T-cell (primary cell): Measurements from ENCODE around the gene HEY2. TPM values are rescaled to one million over a fixed set of nuclear protein-coding genes. Genes with fewer than 3 reads are reported as not detected.

Source experiments
- ATAC-seq, 4 experiments: fragments of 200-7000 bp in 3 of 4; fragments of 150-1000 bp in 1 of 4; cut with Tn5 transposase; replicated peaks in 1 of 4; 1 replicate in 3 of 4; 2 replicates in 1 of 4; pipeline ENCODE4 v1.10.0; 2021; ENCODE audit warnings: moderate library complexity in 3 of 4, mild to moderate bottlenecking in 2 of 4, moderate number of reproducible peaks in 1 of 4
- CTCF ChIA-PET, 2 donors: fragments of 300-600 bp; sonication (Branson Sonifier 250); formaldehyde crosslinking; loops; one replicate each; lab custom pipeline; 2022; ENCODE audit warnings: antibody characterized with exemption in 2 of 2; lab: Charles Lee
- POLR2A ChIA-PET, 2 donors: fragments of 300-600 bp; sonication (Branson Sonifier 250); formaldehyde crosslinking; loops; one replicate each; lab custom pipeline; 2022; ENCODE audit warnings: antibody characterized with exemption in 2 of 2; lab: Charles Lee
- DNase-seq, 35 experiments: peaks; one replicate each; pipeline versions ENCODE4 v3.0.0 to v3.0.0-alpha.2; 2013 to 2023
- H3K27ac ChIP-seq: one replicate; pipeline ENCODE4 v1.5.1; 2013; ENCODE audit warnings: low read length
- H3K27me3 ChIP-seq, 2 experiments: replicated peaks in 1 of 2; 1 replicate in 1 of 2; 2 replicates in 1 of 2; pipeline versions ENCODE4 v1.6.1 to v1.7.0; 2013; ENCODE audit warnings: low read length in 1 of 2, mixed read lengths in 1 of 2; ENCODE audit not compliant: control insufficient read depth in 2 of 2, insufficient read depth in 2 of 2; ENCODE audit errors: extremely low read depth in 1 of 2
- H3K36me3 ChIP-seq, 2 donors: 1 replicate in 1 of 2; 2 replicates in 1 of 2; pipeline versions ENCODE4 v1.6.1 to v1.7.0; 2013; ENCODE audit warnings: low read length in 1 of 2; ENCODE audit not compliant: control insufficient read depth in 2 of 2, insufficient read depth in 1 of 2; ENCODE audit errors: extremely low read depth in 1 of 2
- H3K4me1 ChIP-seq, 2 experiments: 1 replicate in 1 of 2; 2 replicates in 1 of 2; pipeline versions ENCODE4 v1.6.1 to v1.7.0; 2013; ENCODE audit warnings: low read length in 2 of 2, mixed read lengths in 1 of 2; ENCODE audit not compliant: insufficient read depth in 2 of 2, control insufficient read depth in 1 of 2; ENCODE audit errors: extremely low read depth in 1 of 2
- H3K4me3 ChIP-seq, 2 donors: 1 replicate in 1 of 2; 2 replicates in 1 of 2; pipeline versions ENCODE4 v1.5.1 to v1.7.0; 2013; ENCODE audit warnings: mild to moderate bottlenecking in 2 of 2, low read length in 1 of 2, moderate library complexity in 1 of 2; ENCODE audit not compliant: control insufficient read depth in 1 of 2; ENCODE audit errors: extremely low read depth in 1 of 2
- H3K9me3 ChIP-seq: 2 replicates; pipeline ENCODE4 v1.7.0; 2013
- H3K27ac Mint-ChIP-seq, 2 donors: one replicate each; pipeline ENCODE4 v1.8.0; 2020 to 2021; ENCODE audit warnings: mild to moderate bottlenecking in 2 of 2, mixed read lengths in 2 of 2
- H3K27me3 Mint-ChIP-seq, 2 donors: one replicate each; pipeline ENCODE4 v1.8.0; 2021 to 2022; ENCODE audit warnings: mixed read lengths in 2 of 2
- H3K36me3 Mint-ChIP-seq: one replicate; pipeline ENCODE4 v1.8.0; 2021; ENCODE audit warnings: mixed read lengths
- H3K4me1 Mint-ChIP-seq, 3 donors: one replicate each; pipeline ENCODE4 v1.8.0; 2020 to 2022; ENCODE audit warnings: mixed read lengths in 3 of 3, mild to moderate bottlenecking in 1 of 3
- H3K4me3 Mint-ChIP-seq, 3 donors: one replicate each; pipeline ENCODE4 v1.8.0; 2020 to 2022; ENCODE audit warnings: mild to moderate bottlenecking in 3 of 3, mixed read lengths in 3 of 3, moderate library complexity in 3 of 3
- H3K9me3 Mint-ChIP-seq, 3 donors: one replicate each; pipeline ENCODE4 v1.8.0; 2020 to 2022; ENCODE audit warnings: mixed read lengths in 3 of 3
- WGBS: methylation state at CpG from one replicate; pipeline ENCODE4 v1.1.5; 2013; ENCODE audit warnings: missing lambda C conversion rate; ENCODE audit not compliant: insufficient coverage; 5-methylcytosine and 5-hydroxymethylcytosine counted together
- total RNA-seq, 35 experiments: library from RNA in 6 of 35; stranded (reverse) in 6 of 35; fragments of 120-200 nt in 1 of 35; gene quantifications; one replicate each; pipeline versions ENCODE4 v1.2.1 to v1.2.4 and lab custom pipeline; 2013 to 2026

HEY2 gene
- total RNA-seq, 5 donors from 2014 or later (not counting 1 experiment from before 2014, with no cell fraction given) = 0.16 to 0.32 (median 0.24) TPM; not detected in 1

GRCh38 chr6:125750692-125751333 lies 1.4 kb downstream of the HEY2 start:
- Mint-ChIP-seq H3K27ac (peak overlapping the region; percentile 44 to 50), H3K4me3 (peak overlapping the region; percentile 85 to 92 (median 89)), H3K9me3 (no peaks in the 10 kb centered on the region), H3K36me3 (no peaks in the 10 kb centered on the region), H3K27me3 (peaks cover 35 to 61% of the 10 kb centered on the region in 2 donors), H3K4me1 (peaks cover 35 to 47% (median 37%) of the 10 kb centered on the region in 3 donors)
- WGBS = 6% methylated on average over 3 of the region's 4 CpGs
- Histone ChIP-seq H3K36me3 (no peaks in the 10 kb centered on the region), H3K9me3 (no peaks in the 10 kb centered on the region), H3K4me3 (no peak overlapping the region), H3K4me1 (peaks cover 12 to 34% of the 10 kb centered on the region in 2 experiments), H3K27me3 (peaks cover 6 to 31% of the 10 kb centered on the region in 2 experiments), H3K27ac (no peak overlapping the region)
- DNase-seq (no peak), ATAC-seq (no peak)
- ChIA-PET CTCF (interaction anchor here (1.3 to 5.0 kb wide), 6 partner anchors 40 to 440 kb away, joined by 3 to 81 read pairs (median 5); partner anchors contain the start of gene NCOA7 (in 1 of the 2)), POLR2A (interaction anchor here in 1 of 2 donors (0.6 to 0.9 kb wide), 3 partner anchors 41 to 1512 kb away, joined by 3 to 10 read pairs (median 4); no protein-coding TSS in a partner anchor)

DNA sequence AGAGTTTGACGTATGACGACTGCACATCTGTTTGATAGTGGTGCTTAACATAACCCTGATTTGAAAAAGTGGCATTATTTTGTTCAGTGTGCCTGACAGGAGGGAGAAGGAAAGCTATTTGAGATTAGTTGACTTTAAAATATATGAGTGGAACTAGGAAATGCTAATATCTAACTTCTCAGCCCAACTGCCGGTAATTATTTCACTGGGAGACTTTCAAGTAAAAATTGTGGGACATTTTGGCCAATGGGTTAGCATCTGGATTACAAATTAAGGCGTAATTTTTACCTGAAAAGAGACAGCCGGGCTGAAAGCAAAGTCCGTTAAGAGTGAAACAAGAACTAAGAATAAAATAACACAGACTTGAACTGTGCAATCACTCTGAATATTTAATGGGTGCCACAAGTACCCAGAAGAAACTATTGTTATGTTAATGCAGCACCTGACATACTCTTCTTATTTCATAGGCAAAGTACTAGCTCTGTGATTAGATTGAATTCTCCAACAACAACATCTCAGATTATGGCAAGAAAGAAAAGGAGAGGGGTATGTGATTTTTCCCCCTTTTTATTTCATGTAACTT lies 2.0 kb downstream of the HEY2 start:
- no peaks in the 10 kb centered on the region for H3K36me3 ChIP-seq
- Mint-ChIP-seq H3K27ac (peak overlapping the region in 1 of 2 donors; percentile 7), H3K4me3 (no peak overlapping the region), H3K36me3 (no peaks in the 10 kb centered on the region), H3K27me3 (peaks cover 29 to 55% of the 10 kb centered on the region in 2 donors), H3K4me1 (peaks cover 30 to 43% (median 31%) of the 10 kb centered on the region in 3 donors), H3K9me3 (no peaks in the 10 kb centered on the region)
- no peak overlapping the region for H3K4me3 ChIP-seq
- peaks cover 6 to 31% of the 10 kb centered on the region in 2 experiments for H3K27me3 ChIP-seq
- 44% methylated on average over 2 of the region's 6 CpGs for WGBS
- DNase-seq (no peak), ATAC-seq (no peak)
- no peaks in the 10 kb centered on the region for H3K9me3 ChIP-seq
- no peak overlapping the region for H3K27ac ChIP-seq
- ChIA-PET POLR2A (interaction anchor here (0.6 to 0.9 kb wide), 4 partner anchors 38 to 1512 kb away, joined by 4 to 12 read pairs (median 8); no protein-coding TSS in a partner anchor), CTCF (interaction anchor here (0.6 to 5.0 kb wide), 12 partner anchors 26 to 447 kb away, joined by 3 to 81 read pairs (median 4); partner anchors contain the start of gene NCOA7 (in 1 of the 2))
- peaks cover 12 to 32% of the 10 kb centered on the region in 2 experiments for H3K4me1 ChIP-seq

DNA sequence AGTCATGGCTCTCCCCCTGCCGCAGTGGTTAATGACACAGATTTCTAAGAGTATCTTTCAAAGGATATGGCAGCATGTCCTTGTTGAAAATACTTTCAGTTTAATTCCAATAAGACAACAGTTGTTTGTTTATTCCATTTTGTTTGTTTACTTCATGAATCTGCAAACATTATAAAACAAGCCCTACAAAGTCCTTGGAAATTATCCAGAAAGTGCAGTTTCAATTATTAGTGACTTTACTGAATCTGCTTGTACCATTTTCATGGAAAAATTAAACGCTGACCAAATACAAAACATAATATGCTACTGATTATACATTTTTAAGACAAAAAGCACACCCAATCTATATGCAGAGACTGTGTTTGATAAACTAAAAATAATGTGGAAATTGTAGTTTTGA lies 3.3 kb downstream of the HEY2 start:
- no peak for ATAC-seq
- DNase-seq = no peak
- Histone ChIP-seq H3K27me3 (peaks cover 6 to 21% of the 10 kb centered on the region in 2 experiments), H3K4me3 (no peak overlapping the region), H3K4me1 (peaks cover 9 to 22% of the 10 kb centered on the region in 2 experiments), H3K9me3 (no peaks in the 10 kb centered on the region), H3K36me3 (no peaks in the 10 kb centered on the region), H3K27ac (no peak overlapping the region)
- no peaks in the 10 kb centered on the region for H3K36me3 Mint-ChIP-seq
- H3K27me3 Mint-ChIP-seq = peaks cover 23 to 46% of the 10 kb centered on the region in 2 donors
- no peak overlapping the region for H3K4me3 Mint-ChIP-seq
- CTCF ChIA-PET = interaction anchor here (0.6 to 5.0 kb wide), 22 partner anchors 8 to 560 kb away, joined by 3 to 81 read pairs (median 5); partner anchors contain the start of gene HDDC2 (in 1 of the 2)
- H3K9me3 Mint-ChIP-seq = no peaks in the 10 kb centered on the region
- peaks cover 21 to 32% (median 23%) of the 10 kb centered on the region in 3 donors for H3K4me1 Mint-ChIP-seq
- no peak overlapping the region for H3K27ac Mint-ChIP-seq
- POLR2A ChIA-PET = interaction anchor here in 1 of 2 donors (0.6 to 0.7 kb wide), 2 partner anchors 203 to 247 kb away, joined by 5 to 7 read pairs; no protein-coding TSS in a partner anchor
- no CpG with 5 or more reads among the region's 2 CpGs for WGBS

DNA sequence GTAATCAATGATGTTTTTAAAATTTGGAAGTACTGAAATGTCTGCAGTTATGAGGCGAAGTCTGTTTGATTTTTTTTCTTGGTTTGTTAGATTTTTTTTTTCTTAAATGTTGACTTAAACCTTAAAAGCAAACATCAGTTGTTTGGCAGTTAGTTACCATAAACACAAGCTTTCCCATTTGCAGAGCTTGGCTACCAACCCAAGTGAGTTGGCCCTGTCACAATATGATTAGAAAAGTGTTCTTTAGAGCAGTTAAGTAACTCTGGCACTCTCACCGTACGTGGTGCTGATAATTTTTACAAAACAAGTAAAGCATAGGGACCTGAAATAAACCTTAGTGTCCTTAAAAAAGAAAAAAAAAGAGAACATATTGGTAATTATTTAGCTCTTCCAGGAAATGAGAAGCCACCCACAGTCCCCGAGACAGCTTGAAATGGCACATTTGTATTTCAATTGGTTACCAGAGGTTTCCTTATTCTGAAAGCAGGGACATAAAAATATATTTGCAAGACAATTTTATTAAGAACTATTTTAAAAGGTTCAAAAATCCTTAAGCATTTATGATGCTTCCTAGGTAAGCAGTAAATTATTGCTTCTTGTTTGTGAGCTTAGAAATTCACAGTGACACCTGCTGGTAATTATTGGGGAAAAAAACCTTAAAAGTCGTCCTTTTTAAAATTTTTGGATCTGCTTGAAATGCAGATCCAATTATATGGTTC lies 3.9 kb downstream of the HEY2 start:
- no peak overlapping the region for H3K4me3 ChIP-seq
- H3K9me3 ChIP-seq = no peaks in the 10 kb centered on the region
- no peaks in the 10 kb centered on the region for H3K36me3 Mint-ChIP-seq
- no CpG with 5 or more reads among the region's 5 CpGs for WGBS
- no peak overlapping the region for H3K4me3 Mint-ChIP-seq
- ATAC-seq (no peak), DNase-seq (peak in 1 of 35 experiments; percentile 62)
- H3K36me3 ChIP-seq = no peaks in the 10 kb centered on the region
- H3K9me3 Mint-ChIP-seq = no peaks in the 10 kb centered on the region
- H3K27me3 ChIP-seq = peaks cover 6 to 15% of the 10 kb centered on the region in 2 experiments
- no peak overlapping the region for H3K27ac ChIP-seq
- peaks cover 5 to 16% of the 10 kb centered on the region in 2 experiments for H3K4me1 ChIP-seq
- ChIA-PET CTCF (interaction anchor here (0.6 to 5.0 kb wide), 28 partner anchors 8 to 561 kb away, joined by 3 to 81 read pairs (median 4); partner anchors contain the start of genes HDDC2 (in 1 of the 2), NCOA7 (in 1 of the 2) and TRMT11 (in 1 of the 2)), POLR2A (interaction anchor here (0.6 to 0.7 kb wide), 6 partner anchors 11 to 1763 kb away, joined by 3 to 6 read pairs (median 3); no protein-coding TSS in a partner anchor)
- H3K27me3 Mint-ChIP-seq = peaks cover 23 to 42% of the 10 kb centered on the region in 2 donors
- no peak overlapping the region for H3K27ac Mint-ChIP-seq
- H3K4me1 Mint-ChIP-seq = peaks cover 19 to 27% (median 20%) of the 10 kb centered on the region in 3 donors

- peaks cover 15 to 22% (median 15%) of the 10 kb centered on the region in 3 donors for H3K4me1 Mint-ChIP-seq
- H3K4me3 Mint-ChIP-seq = no peak overlapping the region
- no peak overlapping the region for H3K27ac Mint-ChIP-seq
- Histone ChIP-seq H3K36me3 (no peaks in the 10 kb centered on the region), H3K4me1 (peaks cover 5 to 11% of the 10 kb centered on the region in 2 experiments), H3K9me3 (no peaks in the 10 kb centered on the region), H3K4me3 (no peak overlapping the region), H3K27ac (no peak overlapping the region), H3K27me3 (peaks cover 6 to 10% of the 10 kb centered on the region in 2 experiments)
- no peaks in the 10 kb centered on the region for H3K36me3 Mint-ChIP-seq
- no peaks in the 10 kb centered on the region for H3K9me3 Mint-ChIP-seq
- ChIA-PET CTCF (interaction anchor here (0.6 to 5.0 kb wide), 29 partner anchors 8 to 452 kb away, joined by 3 to 81 read pairs (median 4); partner anchors contain the start of genes HDDC2 (in 1 of the 2), NCOA7 (in 1 of the 2) and TRMT11 (in 1 of the 2)), POLR2A (interaction anchor here in 1 of 2 donors (0.6 to 0.7 kb wide), 2 partner anchors 11 to 442 kb away, joined by 3 to 4 read pairs; no protein-coding TSS in a partner anchor)
- no peak for ATAC-seq
- DNase-seq = no peak
- peaks cover 24 to 37% of the 10 kb centered on the region in 2 donors for H3K27me3 Mint-ChIP-seq
Observed at GRCh38 chr6:125753937-125754259, 4.5 kb downstream of the HEY2 start.
